ENCODE measurements around the gene ZYG11A.
"Not testable (repeated sequence)": the region's sequence is repeated elsewhere in the genome, so short reads cannot be mapped to it uniquely, and the experiment has no call there.

ZYG11A gene

DNA sequence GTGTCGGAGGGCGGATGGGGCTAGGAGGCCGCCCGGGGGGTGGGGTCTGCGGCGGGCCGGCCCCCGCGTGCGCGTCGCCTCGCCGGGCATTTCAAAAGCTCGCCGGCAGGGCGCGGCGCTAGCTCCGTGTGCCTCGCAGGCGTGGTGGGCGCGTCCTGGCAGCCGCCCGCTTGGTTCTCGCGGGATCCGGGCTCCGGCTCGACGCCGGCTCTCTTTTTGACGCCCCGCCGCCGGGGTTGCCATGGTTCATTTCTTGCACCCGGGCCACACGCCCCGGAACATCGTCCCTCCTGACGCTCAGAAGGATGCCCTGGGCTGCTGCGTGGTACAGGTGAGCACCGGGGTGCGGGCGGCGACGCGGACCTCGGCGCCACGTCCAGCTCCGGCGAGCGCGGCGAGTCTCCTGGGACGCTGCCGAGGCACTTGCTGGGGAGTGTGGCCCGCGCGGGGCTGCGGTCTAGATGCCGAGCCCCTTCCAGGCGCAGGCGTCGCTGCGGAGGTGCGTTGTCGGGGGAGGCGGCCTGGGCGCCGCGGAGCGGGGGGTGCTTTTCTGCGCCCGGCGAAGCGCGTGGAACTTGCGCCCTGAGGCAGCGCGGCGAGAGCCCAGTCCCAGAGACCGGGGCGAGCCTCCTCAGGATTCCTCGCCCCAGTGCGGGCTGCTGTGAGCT, at the start of gene ZYG11A:
Gene ZYG11A (plus strand): TSS at position 118 of the 668 bp plus-strand sequence. CDS start 124 bp downstream, at position 242.
- DNase-seq: peak; percentile 72 to 73

DNA sequence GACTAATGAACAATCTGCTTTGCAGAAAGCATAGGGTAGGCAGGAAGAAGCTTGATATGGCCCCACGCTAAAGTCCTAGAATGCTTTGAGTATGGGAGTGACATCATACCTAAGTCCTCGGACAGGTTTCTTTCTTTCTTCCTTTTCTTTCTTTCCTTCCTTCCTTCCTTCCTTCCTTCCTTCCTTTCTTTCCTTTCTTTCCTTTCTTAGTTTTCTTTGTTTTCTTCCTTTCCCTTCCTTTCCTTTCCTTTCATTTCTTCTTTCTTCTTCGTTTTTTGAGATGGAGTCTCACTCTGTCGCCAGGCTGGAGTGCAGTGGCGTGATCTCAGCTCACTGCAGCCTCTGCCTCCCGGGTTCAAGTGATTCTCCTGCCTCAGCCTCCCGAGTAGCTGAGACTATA, 48.8 kb upstream of the ZYG11A start:
- DNase-seq: not testable (repeated sequence)

DNA sequence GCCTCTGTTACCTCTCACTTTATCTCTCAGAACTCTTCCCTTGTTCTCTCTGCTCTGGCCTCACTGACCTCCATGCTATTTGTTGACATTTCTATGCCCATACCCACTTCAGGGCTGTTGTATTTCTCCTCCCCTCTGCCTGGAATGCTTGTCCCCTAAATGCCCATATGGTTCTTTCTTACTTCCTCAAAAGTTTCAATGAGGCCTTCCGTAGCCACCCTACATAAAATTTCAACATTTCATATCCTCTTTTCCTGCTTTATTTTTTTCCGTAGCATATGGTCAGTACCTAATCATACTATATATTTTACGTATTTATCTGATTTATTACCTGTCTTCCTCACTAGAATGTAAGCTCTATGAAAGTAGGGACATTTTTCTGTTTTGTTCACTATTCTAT, 47.1 kb upstream of the ZYG11A start:
- DNase-seq: no peak

DNA sequence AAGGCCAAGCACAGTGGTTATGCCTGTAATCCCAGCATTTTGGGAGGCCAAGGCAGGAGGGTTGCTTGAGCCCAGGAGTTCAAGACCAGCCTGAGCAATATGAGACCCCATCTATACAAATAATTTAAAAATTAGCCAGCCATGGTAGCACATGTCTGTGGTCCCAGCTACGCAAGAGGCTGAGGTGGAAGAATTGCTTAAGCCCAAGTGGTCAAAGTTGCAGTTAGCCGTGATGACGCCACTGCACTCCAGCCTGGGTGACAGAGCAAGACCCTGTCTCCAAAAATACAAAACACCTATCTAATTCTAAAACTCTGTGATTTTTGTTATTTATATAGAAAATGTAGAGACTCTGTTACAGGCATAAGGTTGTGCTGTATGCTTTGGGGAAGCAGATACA, 44.2 kb upstream of the ZYG11A start:
- DNase-seq: no peak

GRCh38 chr1:52801011-52801410, 41.5 kb upstream of the ZYG11A start:
- no peak for DNase-seq

- DNase-seq: not testable (repeated sequence)
Observed at GRCh38 chr1:52804083-52804482, 38.5 kb upstream of the ZYG11A start.

DNA sequence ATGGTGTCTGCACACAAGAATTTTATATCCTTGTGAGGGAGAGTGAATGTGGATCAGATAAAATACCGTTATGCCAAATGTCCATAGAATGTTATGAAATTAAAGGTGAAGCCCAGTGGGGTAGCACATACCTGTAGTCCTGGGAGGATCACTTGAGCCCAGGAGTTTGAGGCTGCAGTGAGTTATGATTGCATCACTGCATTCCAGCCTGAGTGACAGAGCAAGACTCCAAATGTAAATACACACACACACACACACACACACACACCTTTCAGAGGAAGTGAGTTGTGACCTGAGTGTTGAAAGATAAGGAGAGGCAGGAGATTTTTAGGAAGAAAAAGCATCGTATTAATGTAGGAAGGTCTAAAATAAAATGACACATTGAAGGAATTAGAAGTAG, 28.1 kb upstream of the ZYG11A start:
- no peak for DNase-seq

DNA sequence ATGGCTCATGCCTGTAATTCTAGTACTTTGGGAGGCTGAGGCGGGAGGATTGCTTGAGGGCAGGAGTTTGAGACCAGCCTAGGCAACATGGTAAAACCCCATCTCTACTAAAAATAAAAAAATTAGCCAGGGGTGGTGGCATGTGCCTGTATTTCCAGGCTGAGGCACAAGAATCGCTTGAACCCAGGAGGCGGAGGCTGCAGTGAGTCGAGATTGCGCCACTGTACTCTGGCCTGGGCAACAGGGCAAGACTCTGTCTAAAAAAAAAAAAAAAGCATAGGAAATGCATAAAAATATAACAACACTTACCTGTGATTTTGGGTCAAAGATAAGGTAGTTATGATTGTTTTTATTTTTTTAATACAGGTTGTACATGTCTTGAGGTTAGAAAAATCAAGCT, 21.7 kb upstream of the ZYG11A start:
- not testable (repeated sequence) for DNase-seq

- peak in 1 of 2 donors; percentile 14 for DNase-seq
Observed at GRCh38 chr1:52825868-52826267, 16.7 kb upstream of the ZYG11A start.

- no peak for DNase-seq
Observed at GRCh38 chr1:52834798-52835197, 7.8 kb upstream of the ZYG11A start.

DNA sequence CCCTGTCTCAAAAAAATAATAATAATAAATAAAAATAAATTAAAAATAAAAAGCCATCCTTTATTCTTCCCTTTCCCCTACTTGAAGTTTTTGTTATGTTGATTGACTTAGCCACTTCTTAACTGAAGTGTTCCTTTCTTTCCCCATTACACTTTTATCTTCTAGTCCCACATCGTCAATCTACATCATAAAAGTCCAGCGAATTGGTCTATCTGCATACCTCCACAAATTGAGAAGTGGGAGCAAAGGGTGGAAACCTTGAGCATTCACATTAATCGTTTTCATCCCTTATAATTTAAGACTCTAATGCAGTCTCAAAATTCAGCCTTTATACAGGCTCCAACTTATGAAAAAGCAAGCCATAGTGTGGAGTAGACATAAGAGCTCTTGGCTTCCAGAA, 6.5 kb upstream of the ZYG11A start:
- DNase-seq: no peak

DNA sequence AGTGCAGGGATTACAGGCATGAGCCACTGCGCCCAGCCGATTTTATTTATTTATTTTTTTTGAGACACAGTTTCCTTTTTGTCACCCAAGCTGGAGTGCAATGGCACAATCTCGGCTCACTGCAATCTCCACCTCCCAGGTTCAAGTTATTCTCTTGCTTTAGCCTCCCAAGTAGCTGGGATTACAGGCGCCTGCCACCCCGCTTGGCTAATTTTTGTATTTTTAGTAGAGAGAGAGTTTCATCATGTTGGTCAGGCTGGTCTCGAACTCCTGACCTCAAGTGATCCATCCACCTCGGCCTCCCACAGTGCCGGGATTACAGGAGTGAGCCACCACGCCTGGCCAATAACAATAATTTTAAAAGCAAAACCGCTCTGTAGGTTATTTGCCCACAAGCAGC, 3.4 kb upstream of the ZYG11A start:
- not testable (repeated sequence) for DNase-seq

- not testable (repeated sequence) for DNase-seq
Observed at GRCh38 chr1:52845119-52845518, 2.6 kb downstream of the ZYG11A start.

GRCh38 chr1:52848423-52848822, 5.9 kb downstream of the ZYG11A start:
- no peak for DNase-seq

GRCh38 chr1:52850951-52851350, 8.4 kb downstream of the ZYG11A start:
- DNase-seq: no peak

GRCh38 chr1:52852854-52853253, 10.3 kb downstream of the ZYG11A start:
- DNase-seq: no peak

DNA sequence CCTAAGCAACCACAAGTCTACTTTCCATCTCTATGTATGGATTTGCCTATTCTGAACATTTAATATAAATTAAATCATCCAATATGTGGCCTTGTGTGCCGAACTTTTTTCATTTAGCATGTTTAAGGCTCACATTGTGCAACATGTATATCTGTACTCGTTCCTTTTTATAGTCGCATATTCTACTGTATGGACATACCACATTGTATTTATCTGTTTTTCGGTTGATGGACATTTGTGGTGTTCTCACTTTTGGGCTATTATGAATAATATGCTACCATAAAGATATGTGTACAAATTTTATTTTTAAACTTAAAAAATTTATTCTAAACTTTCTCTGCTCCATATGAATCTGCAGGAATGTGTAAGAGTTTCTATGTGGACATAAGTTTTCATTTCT, 13.0 kb downstream of the ZYG11A start:
- no peak for DNase-seq

DNA sequence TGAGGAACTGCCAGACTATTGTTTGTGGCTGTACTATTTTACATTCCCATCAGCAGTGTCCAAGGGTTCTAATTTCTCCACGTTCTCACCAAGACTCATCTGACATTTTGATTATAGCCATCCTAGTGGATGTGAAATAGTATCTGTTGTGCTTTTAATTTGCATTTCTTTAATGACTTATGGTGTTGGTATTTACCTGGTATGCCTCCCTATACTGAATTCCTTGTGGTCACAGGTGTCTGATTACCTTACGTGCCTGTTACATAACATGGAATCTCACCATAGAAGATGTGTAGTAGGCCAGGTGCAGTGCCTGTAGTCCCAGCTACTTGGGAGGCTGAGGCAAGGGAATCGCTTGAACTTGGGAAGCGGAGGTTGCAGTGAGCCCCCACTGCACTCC, 13.5 kb downstream of the ZYG11A start:
- no peak for DNase-seq

GRCh38 chr1:52857443-52857842, 14.9 kb downstream of the ZYG11A start:
- DNase-seq: no peak

GRCh38 chr1:52862666-52863458, 20.3 kb downstream of the ZYG11A start:
- no peak for DNase-seq

DNA sequence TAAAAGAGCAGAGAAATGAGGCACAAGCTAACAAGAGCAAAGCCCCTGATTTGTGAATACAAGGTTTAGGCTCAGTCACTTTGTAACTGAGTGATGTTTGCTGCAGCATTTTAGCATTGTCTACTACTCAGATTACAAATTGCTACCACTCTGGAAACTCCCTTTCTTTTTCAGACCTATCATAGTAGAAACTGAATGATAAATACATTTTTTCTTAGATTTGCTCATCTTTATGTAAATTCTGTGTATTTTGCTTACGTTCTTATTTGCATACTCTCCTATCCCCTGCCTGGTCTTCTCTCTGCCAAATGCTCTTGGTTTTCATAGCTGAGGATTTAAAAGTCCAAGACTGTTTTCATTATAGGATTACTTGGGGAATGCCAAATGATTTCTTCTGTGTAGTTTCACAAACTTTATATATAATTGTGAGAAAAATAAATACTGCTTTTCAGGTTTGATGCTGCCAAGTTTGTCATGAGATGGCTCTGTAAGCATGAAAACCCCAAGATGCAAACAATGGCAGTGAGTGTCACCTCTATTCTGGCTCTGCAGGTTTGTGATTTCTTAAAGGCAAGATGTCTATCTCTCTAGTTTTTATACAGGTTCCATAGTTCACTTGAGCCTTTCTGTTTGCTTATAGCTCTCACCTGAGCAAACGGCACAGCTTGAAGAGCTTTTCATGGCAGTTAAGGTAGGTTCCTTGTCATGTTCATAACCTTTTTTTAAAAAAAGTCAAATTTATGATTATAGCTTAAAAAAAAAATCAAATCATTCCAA, 24.7 kb downstream of the ZYG11A start:
- no peak for DNase-seq

GRCh38 chr1:52869727-52870126, 27.2 kb downstream of the ZYG11A start:
- DNase-seq: not testable (repeated sequence)

- DNase-seq: no peak
Observed at GRCh38 chr1:52876843-52877242, 34.3 kb downstream of the ZYG11A start.

DNA sequence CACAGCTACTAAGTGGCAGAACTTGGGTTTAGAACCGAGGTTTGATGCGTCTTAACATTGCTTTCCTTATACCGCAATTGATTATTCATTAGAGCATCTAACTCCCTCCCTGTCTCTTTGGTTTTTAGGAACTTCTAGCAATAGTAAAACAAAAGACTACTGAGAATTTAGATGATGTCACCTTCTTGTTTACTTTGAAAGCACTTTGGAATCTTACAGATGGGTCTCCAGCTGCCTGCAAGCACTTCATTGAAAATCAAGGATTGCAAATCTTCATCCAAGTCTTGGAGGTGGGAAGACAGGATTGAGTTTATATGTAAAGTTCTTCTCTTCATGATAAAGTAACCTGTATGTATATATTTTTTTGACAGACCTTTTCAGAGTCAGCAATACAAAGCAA, 35.0 kb downstream of the ZYG11A start:
- no peak for DNase-seq

Data from CD4-positive, alpha-beta T cell treated with Interferon alpha-2 for 1 hour (primary cell).